ENCODE data around the gene CNP.
"Not testable (repeated sequence)": the region's sequence is repeated elsewhere in the genome, so short reads cannot be mapped to it uniquely, and the experiment has no call there.

CNP gene

DNA sequence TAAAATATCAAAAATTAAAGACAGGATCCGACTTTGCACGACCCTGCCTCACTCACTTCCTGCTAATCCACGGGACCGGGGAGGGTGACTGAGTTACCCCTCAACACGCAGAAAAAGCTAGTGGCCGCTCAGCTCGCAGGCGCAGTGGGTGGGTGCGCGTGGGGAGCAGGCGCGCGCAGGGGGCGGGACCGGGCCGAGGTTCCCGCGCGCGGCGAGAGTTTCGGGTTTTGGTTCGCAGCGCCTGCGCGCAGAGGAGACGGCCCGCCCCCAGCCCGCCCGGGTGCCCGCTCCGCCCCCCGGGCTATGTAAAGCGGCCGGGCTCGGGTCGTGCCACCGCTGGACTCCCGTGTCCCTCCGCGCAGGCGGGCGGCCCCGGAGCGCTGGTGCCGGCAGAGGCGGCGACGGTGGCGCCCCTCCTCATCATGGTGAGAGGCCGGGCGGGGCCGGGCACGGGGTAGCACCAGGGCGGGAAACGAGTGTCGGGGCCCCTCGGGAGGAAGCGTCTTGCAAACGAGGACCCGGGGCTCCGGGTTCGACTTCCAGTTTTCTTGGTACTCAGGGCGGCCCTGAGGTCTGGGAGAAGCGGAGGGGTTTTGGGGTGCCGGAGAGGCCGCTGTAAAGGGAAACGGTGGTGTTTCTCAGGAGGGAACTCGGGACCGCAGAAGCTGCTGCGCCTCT lies at the start of gene CNP:
TSS of gene CNP (plus strand) at position 333 of the 678 bp plus-strand sequence. CDS start at position 423, 90 bp downstream.
- DNase-seq (ENCODE audit: low spot score) = peak; percentile 87

DNA sequence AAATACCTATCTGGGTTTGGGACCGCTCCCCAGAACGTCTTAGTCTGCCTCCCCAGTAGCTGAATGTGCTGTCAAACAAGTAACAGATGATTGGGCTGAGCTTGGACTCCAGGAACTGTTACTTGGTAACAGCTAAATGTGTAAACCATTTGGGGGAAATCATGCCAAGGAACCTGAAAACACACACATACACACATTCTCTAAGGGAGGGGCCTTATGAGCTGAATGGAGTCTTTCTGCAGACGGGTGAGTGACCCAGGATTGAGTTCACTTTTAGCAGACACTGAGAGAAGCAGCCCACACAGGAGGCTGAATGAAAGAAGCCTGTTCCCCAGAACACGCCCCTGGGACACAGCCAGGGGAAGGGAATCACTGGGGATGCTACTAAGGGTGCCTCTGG lies 49.4 kb upstream of the CNP start:
- DNase-seq (ENCODE audit: low spot score) = no peak

DNA sequence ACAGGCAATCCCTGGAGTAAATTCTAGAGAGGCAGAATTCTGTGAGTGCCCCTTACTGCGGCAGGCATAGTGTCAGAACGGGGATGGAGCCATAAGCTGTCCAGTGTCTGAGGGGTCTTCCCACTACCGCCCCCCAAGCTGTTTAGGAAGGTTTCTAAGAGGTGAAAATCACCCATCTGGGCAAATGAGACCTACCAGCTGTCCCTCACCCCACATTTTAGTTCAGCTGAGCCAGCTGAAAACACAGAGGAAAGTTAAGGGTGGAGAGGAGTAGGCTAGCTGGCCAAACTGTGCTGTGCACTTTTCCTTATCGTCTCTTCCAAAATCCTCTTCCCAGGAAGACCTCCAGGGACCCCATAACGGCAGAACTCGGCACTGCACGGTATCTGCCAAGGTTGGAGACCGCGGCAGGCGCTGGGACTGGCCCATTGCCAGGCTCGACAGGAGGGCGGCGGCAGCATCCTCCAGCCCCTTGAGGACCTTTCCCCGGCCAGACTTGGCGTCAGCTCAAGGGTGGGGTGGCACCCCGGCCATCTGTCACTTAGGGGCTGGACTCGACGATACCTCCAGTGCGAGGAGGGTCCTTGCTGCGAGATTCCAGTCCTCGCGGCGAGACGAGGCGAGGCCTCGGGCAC lies 48.8 kb upstream of the CNP start:
- DNase-seq (ENCODE audit: low spot score) = no peak

DNA sequence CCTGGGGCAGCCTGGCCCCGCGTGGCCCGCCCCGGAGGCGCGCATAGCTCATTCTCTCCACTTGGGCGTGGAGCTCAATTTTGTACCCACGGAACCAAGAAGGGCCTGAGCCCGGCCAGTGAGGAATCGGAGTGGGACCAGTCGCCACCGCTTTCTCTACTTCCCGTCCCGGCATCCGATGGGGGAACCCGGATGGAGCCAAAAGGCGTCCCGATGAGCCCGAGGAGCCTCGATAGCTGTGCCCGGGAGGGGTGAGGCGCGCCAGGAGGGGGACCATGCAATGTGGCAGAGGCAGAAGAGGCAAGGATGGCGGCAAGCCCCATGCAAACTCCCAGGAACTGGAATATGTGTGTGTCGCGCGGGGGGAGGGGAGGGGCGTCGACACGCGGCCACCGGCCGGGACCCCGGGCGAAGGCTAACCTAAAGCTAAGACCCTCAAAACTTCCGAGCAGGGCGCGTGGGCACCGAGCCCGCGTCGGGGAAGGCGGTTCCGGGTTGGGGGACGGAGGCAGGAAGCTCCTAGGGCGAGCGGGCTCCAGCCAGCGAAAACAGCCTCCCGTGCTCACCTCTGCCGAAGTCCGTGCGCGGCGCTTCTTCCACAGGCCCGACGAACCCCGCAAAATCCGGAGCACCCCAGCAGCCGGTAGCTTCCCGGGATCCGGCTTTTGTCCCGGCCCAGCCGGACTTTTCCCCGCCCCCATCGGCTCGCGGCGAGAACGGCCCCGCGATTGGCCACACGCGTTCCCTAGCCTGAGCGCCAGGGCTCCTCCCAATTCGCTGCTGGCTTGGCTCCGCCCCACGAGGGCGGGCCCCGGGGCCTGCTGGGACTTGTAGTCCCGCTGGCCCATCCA lies 48.1 kb upstream of the CNP start, which contains the start of gene ACLY:
TSS of gene ACLY (minus strand) at position 638 of the 851 bp plus-strand sequence. CDS start 5,078 bp downstream, outside the sequence.
- peak; percentile 86 for DNase-seq (ENCODE audit: low spot score)

DNA sequence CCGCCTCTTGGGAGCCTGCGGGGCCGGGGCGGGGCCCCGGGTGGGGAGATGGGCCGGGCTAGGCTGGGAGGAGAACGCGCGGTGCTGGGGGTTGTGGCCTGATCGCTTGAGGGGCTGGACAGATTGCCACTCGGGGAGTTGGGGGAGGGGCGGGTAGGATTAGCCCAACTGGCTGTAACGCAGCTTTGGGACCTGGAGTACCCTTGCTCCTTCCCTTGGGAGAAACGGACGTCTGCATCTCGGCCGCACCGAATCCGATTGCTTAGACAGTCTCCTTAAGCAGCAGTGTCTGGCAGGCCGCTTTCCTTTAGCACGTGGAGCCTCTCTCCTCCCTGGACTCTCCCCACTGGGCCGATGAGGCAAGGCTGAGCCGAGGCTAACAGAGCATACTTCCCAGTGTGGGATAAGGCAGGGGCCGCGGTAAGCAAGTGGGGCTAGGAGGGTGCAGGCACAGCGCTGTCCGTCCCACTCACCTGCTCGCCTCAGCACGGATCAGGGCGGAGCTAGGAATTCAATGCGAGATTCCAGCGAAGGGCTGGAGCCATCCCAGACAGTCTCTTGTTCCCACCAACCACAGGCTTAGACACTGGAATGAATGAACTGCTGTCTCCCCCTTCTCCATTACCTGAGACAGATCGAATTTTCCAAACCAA lies 47.3 kb upstream of the CNP start:
- DNase-seq (ENCODE audit: low spot score) = peak; percentile 58

DNA sequence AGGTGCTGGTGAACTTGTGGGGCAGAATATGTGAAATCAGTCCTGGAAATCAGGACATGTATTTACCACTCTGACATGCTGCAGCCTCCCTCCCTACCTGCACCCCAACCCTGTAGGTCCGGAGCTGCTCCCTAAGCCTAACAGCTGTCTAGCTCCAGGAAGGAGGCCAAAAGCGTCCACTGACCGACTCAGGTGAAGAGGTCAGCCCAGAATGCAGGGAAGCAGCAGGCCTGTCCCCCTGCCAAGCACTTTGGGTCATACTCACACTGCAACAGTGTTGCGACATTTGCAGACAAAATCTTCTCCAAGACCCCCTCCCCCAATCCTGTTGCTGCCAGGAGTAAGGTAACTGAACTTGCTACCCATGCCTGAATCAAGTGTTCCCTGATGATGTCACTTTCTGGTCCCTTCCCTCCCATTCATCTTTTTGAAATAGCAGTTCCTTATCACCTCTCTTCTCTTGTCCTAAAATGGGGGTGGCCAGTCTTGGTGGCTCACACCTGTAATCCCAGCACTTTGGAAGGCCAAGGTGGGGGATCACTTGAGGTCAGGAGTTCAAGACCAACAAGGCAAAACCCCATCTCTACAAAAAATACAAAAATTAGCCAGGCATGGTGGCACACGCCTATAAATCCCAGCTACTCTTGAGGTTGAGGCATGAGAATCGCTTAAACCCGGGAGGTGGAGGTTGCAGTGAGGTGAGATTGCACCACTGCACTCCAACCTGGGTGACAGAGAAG lies 46.6 kb upstream of the CNP start:
- no peak for DNase-seq (ENCODE audit: low spot score)

DNA sequence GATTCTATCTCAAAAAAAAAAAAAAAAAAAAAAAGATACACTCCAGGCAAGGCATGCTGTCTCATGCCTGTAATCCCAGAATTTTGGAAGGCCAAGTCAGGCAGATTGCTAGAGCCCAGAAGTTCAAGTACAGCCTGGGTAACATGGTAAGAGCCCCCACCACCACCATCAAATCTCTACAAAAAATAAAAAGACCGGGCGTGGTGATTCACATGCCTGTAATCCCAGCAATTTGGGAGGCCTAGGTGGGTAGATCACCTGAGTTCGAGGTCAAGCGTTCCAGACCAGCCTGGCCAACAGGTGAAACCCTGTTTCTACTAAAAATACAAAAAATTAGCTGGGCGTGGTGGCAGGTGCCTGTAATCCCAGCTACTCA lies 46.0 kb upstream of the CNP start:
- DNase-seq (ENCODE audit: low spot score) = no peak

DNA sequence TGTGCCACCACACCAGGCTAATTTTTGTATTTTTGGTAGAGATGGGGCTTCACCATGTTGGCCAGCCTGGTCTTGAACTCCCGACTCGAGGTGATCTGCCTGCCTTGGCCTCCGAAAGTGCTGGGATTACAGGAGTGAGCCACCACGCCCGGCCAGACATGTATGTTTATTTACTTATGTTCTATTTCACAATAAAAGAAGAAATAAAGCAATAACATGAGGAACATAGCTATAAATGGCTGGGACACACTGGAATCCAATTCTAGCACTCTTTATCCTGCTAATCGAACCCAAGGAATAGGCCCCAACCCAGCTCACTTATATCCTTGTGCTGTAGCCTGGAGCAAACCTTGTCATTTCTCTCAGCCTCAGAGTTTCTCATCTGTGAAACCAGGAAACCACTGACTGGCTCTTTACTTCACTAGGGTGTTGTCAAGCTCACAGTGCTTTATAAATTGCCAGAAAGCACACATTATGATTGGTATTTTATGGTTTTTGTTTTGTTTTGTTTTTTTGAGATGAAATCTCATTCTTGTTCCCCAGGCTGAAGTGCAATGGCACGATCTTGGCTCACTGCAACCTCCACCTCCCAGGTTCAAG lies 40.5 kb upstream of the CNP start:
- DNase-seq (ENCODE audit: low spot score) = no peak

DNA sequence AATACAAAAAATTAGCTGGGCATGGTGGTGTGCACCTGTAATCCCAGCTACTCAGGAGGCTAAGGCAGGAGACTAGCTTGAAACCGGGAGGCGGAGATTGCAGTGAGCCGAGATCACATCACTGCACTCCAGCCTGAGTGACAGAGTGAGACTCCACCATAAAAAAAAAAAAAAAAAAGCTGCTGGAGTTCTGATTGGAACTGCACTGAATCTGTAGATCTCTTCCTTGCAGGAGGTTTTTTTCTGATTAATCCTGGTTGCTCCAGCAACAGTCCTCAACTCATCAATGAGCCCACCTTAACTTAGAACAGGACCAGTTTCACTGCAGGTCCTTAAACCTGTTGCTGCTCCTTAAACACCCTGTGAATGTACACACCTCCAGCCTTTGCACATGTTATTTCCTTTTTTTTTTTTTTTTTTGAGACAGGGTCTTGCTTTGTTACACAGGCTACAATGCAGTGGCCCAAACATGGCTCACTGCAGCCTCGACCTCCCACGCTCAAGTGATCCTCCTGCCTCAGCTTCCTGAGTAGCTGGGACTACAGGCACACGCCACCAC lies 37.8 kb upstream of the CNP start:
- DNase-seq (ENCODE audit: low spot score) = no peak

DNA sequence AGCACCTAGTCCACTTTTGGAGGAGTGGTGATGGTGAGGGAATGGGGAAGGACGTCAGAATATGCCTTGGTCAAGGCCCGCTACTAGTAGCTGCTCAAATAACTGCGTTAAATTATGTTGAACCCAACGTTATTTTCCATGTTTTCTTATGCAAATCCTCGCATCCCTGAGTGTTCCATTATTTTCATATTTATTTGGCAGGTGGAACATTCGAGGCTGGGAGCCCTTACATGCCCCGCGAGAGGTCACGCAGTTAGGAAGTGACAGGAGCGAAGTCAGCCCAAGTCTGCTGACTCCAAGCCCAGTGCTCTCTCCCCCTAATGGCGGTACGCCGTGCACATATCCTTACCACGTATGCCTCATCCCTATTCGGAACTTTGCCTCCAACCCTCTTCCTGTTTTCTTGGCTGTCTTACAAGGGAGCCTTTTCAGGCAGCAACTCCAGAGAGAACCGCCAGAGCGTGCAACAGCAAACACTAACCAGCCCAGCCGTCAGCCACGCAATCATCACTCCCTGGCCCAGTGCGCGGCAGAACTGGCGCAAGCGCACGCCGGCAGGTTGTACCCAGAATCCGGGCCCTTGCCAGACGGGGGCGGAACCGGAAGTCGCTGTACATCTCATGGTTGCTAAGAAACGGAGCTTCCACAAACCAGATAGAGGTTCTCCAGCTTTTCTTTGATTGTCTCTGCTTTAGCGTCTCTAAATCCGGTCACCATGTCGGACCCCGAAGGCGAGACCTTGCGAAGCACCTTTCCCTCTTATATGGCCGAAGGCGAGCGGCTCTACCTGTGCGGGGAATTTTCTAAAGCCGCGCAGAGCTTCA lies 36.4 kb upstream of the CNP start, which contains the start of gene ODAD4:
TSS of gene ODAD4 (plus strand) at position 609 of the 824 bp plus-strand sequence. CDS start at position 716, 107 bp downstream.
- DNase-seq (ENCODE audit: low spot score) = peak; percentile 89

DNA sequence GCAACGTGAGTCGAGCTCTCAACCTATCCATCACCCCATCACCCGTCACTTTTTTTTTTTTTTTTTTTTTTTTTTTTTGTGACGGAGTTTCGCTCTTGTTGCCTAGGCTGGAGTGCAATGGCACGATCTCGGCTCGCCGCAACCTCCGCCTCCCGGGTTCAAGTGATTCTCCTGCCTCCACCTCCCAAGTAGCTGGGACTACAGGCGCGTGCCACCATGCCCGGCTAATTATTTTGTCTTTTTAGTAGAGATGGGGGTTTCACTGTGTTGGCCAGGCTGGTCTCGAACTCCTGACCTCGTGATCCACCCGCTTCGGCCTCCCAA lies 35.8 kb upstream of the CNP start:
- not testable (repeated sequence) for DNase-seq (ENCODE audit: low spot score)

DNA sequence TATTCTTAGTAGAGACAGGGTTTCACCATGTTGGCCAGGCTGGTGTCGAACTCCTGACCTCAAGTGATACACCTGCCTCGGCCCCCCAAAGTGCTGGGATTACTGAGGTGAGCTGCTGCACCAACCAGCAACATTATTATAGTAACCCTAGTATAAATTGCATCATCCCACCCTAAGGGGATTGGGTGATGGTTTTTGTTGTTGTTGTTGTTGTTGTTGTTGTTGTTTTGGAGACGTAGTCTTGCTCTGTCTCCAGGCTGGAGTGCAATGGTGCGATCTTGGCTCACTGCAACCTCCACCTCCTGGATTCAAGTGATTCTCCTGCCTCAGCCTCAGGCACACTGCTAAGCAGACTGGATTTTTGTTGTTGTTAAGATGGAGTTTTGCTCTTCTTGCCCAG lies 34.9 kb upstream of the CNP start:
- DNase-seq (ENCODE audit: low spot score) = not testable (repeated sequence)

DNA sequence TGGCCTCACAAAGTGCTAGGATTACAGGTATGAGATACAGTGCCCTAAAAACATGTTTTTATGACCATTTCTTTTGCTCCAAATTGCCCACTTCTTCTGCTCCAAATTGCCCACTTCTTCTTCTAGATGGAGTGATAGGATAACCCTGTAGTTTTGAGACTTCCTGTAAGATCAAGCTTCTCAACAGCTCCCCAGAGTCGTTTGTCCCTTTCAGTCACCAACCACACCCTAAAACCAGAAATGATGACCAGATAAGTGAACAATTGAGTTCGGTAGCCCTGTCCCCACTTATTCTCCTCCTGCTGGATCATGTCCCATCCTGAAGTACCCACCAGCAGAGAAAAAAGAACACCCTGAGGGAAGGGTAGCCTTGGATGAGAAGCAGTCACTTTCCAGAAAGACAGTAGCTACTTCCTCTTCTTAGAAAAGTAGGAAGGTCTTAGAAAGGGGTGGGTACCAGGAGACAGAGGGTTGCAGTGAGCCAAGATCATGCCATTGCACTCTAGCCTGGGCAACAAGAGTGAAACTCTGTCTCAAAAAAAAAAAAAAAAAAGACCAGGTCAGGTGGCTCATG lies 33.7 kb upstream of the CNP start:
- no peak for DNase-seq (ENCODE audit: low spot score)

DNA sequence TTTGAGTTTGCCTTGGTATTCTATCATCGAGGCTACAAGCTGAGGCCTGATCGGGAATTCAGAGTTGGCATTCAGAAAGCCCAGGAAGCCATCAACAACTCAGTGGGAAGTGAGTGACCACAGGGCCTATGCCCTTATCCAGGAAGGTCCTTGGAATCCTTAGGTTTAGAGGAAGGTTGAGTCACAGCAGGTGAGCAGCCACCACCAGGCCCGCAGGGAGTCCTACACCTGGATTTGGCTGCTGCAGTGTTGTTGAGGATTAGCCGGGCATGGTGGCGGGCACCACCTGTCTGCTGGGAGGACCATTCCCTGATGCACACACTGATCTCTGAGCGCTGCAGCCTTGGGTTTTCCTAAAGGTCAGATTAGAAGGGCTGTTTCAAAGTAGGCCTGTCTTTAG lies 31.0 kb upstream of the CNP start:
- no peak for DNase-seq (ENCODE audit: low spot score)

DNA sequence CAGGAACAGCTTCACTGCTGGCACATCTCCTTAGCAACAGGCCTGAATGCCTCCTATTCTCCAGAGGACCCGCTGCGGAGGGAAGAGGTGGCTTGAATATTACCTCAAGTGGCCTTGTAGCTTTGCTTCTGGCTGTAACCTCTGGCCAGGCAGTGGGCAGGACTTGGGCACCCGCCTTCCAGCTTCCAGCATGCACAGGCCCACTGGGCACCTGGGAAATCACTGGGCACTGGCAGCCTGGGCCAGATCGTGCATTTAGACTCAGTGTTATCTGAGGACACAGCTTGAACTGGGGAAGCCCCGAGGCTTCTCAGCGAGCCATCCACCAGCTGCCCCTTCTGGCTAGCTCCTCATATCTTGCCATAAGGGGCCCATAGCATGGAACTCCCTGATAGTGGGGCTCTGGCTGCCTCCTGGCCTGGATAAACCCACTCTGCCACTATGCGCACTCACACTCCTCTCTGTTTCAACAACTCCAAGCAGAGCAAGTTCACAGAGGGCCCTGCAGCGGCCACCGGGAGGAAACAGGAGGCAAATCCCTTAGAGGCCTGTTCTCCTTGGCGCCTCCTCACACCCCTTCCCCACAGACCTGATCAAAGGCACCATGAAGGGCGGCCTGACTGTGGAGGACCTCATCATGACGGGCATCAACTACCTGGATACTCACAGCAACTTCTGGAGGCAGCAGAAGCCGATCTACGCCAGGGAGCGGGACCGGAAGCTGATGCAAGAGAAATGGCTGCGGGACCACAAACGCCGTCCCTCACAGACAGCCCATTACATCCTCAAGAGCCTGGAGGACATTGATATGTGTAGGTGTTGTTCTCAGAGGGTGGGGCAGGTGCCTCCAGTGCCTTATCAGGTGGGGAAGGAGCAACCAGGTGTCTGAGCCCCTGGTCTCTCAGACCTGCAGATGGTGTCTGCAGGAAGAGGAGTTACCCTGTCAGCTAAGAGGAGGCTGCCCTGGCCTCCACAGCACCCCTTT lies 28.3 kb upstream of the CNP start:
- DNase-seq (ENCODE audit: low spot score) = no peak

DNA sequence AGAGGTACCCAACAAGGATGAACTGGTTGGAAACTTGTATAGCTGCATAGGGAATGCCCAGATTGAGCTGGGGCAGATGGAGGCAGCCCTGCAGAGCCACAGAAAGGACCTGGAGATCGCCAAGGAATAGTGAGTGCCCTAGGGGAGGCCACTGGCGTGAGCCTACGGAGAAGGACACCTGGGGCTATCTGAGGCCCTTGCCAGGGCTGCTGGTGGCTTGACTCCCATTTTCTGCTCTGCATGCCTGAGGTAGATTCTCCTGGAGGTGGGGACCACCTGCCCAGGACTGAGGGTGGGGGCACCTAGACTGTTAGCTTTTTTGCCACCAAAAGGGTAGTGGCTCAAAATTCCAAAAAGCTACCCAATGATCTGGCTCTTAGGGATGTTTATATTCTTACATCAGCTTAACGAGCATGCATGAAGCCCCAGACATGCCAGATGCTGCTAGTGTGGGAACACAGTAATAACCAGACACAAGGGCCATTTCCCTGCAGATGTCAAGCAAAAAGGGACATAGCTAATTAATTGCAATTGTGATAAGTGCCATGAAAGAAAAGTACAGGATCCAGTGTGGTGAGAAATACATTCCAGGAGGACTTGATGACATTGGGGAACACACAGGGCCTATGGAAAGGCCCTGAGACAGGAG lies 27.4 kb upstream of the CNP start:
- no peak for DNase-seq (ENCODE audit: low spot score)

DNA sequence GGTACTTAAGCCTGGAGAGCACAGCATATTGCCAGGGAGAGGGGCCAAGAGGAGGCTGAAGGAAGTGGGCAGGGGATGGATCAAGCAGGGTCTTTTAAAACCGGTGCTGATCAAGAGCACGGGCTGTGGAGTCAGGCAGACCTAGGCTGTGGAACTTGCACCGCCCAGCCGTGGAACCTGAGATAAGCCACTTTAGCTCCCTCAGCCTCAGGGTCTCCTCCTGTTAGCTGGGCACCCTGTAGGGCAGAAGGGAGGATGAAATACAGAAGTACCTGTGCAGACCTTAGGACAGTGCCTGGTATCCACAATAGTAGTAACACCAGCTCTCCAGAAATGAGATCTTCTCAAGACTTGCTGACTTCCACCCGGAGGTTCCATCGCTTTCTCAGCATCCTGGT lies 26.9 kb upstream of the CNP start:
- no peak for DNase-seq (ENCODE audit: low spot score)

DNA sequence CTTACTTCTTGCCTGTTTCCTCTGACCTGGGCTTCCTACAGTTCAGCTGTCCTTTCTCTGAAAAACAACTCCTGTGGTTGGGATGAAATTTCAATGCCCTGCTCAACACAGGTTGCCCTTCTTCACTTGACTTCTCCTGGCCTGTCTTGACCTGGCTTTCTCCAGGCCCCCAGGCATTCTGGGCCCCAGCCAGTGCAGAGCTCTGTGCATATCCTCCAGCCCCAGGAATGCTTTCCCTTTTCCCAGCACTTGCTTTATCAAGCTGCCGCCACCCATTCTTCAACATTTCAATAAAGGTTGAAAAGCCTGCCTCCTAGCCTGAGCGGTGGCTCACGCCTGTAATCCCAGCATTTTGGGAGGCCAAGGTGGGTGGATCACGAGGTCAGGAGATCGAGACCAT lies 25.4 kb upstream of the CNP start:
- no peak for DNase-seq (ENCODE audit: low spot score)
